Sciatic nerve (tissue), 2 donors: ENCODE data around the gene SNX13. TPM values are rescaled to one million over a fixed set of nuclear protein-coding genes. Genes with fewer than 3 reads are reported as not detected.

Experiments used
- ATAC-seq: fragments of 200-7000 bp; cut with Tn5 transposase; one replicate; pipeline ENCODE4 v1.9.1; 2020; ENCODE audit warnings: mild to moderate bottlenecking, moderate library complexity
- DNase-seq: peaks from one replicate; pipeline ENCODE4 v3.0.0-alpha.2; 2020; ENCODE audit warnings: low spot score
- intact Hi-C: fragments of 100-400 bp; cut with DNase I; formaldehyde crosslinking; loops from one replicate; pipeline ENCODE4 v1.14.2; 2022
- total RNA-seq: library from RNA; stranded (reverse); fragmentation: NEBNext Ultra II Directional; extraction: Animal tissue kit (Norgen Biotek cat#: 25700); gene quantifications from one replicate; pipeline ENCODE4 v1.2.1, GENCODE V29; 2021
- donor health status: DM: no; HTN: no; CAD: no.
- donor health status: DM: no; HTN: no; CAD: no.

Gene SNX13
- total RNA-seq, 1 donor from 2014 or later, result 65.4 TPM

DNA sequence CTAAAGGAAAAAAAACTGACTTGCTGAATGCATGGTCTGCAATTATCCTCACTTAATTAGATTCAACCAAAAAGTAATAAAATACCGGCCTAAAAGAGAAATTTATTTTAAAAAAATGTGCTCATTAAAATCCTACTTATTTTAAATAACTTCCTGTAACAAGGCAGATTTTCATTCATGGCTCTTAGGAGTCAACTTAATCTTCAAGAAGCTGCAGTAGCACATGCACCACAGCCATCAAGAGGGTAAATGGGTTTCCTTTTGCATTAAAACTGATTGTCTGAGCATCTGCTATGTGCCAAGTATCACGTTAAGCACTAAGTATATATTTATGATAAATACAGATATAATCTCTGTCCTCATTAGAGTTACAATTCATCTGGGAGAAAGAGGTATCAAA lies 69.9 kb downstream of the SNX13 start:
- ATAC-seq, result no peak
- DNase-seq, result no peak
- intact Hi-C loops, result loop anchor here (5.0 kb wide), 1 partner anchor 33 kb away; no protein-coding TSS in a partner anchor

DNA sequence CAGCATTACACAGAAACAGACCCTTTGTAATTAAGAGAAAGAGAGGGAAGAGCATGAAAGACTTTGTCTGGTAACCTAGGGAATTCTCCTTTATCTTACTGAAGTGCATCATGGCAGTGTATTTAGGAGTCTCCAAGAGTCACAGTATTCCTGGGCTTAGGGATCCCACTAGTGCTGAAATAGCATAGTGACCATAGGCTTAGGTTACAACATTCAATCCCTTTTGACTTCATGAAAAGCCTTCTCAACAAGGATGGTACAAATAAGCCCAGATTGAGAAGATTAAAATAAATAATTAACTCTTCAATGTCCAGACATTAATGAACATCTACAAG lies 76.5 kb downstream of the SNX13 start:
- no peak for ATAC-seq
- DNase-seq, result no peak
- intact Hi-C loops, result no loop called here

DNA sequence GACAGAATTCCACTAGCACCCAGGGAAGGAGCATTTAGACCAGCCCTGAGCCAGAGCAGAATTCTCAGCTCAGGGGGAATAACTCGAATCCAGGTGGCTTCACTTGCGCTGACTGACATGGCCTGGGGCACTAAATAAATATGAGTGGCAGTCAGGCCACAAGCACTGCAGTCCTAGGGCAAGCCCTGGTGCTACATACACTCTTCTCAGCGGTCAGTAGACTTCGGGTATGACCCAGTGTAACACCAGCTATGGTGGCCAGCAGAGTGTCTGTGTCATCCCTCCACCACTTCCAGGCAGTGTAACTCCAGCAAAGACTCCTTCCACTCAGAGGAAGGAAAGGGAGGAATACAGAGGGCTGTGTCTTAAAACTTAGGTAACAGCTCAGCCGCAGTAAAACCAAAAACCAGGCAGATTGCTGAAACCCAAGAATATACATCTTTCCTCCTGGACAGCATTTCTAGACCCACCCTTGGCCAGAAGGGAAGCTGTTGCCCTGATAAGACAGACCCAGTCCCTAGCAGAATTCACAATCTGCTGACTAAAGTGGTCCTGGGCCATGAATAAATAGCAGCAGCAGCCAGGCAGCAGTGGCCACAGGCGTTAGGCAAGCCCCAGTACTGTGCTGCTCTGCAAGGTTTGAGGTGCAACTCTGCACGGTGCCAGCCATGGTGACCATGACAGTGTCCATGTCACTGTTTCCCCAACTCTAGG lies 77.0 kb downstream of the SNX13 start:
- no peak for ATAC-seq
- intact Hi-C loops, result no loop called here
- DNase-seq, result no peak

DNA sequence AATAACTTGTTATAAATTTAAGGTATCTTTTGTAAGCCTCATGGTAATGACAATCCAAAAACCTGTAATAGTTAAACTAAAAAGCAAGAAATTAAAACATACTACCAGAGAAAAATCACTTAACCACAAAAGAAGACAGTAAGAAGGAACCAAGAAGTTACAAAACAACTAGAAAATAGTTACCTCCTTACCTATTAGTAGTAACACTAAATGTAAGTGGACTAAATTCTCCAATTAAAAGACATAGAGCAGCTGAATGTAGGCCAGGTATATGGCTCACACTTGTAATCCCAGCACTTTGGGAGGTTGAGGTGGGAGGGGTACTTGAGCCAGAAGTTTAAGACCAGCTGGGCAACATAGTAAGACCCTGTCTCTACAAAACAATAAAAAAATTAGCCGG lies 84.0 kb downstream of the SNX13 start:
- intact Hi-C loops, result no loop called here

DNA sequence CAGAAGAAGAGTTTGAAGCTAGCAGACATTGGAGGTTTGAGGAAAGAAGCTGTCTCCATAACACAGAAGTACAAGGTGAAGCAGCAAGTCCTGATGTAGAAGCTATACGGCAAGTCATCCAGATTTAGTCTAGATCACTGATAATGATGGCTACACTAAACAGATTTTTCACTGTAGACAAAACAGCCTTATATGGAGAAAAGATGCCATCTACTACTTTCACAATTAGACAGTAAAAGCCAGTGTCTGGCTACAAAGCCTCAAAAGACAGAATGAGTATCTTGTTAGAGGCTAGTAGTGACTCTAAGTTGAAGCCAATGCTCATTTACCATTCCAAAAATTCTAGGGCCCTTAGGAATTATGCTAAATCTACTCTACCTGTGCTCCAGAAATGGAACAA lies 85.1 kb downstream of the SNX13 start:
- intact Hi-C loops, result no loop called here
- ATAC-seq (no peak), DNase-seq (no peak)

More for the DNA sequence above, 84.0 kb downstream of the SNX13 start:
- ATAC-seq (no peak), DNase-seq (no peak)

DNA sequence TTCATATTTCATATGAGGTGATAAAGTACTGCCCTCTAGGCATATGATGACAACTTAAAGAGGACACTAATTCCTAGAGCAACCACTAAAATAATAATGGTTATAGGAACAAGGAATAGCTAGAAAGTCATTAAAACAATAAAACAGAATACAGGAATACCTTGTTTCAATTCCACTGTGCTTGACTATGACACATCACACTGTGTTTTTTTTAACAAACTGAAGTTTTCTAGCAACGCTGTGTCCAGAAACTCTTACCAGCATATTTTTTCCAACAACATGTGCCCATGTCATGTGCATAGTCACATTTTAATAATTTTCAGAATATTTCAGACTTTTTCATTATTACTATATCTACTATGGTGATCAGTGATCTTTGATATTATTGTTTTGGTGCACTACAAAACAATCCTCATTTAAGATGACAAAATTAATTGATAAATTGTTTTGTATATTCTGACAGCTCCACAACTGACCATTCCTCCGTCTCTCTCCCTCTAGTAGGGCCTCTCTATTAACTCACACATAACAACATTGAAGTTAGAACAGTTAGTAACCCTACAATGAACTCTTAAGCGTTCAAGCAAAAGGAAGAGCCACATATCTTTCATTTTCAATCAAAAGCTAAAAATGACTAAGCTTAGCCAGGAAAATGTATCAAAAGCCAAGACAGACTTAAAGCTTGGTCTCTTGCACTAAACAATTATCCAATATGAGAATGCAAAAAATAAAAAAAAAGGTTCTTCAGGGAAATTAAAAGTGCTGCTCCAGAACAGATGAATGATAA lies 85.8 kb downstream of the SNX13 start:
- DNase-seq, result no peak
- ATAC-seq, result no peak
- intact Hi-C loops, result no loop called here

DNA sequence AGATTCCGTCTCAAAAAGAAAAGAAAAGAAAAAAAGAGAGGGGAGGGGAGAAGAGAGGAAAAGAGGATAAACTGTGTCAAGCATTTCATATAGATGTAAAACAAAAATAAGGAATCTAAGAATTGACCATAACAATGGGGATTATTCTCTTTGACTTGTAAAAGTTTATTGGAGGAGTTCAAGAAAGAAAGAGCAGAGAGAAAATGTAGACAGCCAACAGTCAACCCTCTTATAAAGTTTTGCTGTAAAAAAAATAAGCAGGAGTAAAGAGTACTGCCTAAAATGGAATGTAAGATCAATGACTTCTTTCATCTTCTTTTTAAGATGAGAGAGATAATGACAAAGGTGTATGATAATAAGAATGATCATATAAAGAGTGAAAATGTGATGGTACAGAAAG lies 87.9 kb downstream of the SNX13 start:
- ATAC-seq, result no peak
- no peak for DNase-seq
- intact Hi-C loops, result no loop called here

DNA sequence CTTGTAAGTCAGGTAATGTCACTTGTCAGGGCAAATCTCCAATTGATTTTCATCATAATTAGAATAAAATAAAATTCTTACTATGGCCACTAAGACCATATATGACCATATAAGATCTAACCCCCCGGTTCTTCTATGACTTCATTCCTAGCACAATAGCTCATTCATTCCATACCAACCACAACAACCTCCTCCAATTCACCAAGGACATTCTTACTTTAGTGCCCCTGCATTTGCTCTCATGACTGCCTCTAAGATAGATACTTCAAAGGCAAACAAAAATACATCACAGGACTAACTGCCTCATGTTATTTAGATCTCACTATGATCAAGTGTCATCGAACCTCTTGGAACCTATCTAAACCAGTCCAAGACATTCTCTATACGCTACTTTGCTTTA lies 90.8 kb downstream of the SNX13 start:
- intact Hi-C loops, result no loop called here
- ATAC-seq (no peak), DNase-seq (no peak)

DNA sequence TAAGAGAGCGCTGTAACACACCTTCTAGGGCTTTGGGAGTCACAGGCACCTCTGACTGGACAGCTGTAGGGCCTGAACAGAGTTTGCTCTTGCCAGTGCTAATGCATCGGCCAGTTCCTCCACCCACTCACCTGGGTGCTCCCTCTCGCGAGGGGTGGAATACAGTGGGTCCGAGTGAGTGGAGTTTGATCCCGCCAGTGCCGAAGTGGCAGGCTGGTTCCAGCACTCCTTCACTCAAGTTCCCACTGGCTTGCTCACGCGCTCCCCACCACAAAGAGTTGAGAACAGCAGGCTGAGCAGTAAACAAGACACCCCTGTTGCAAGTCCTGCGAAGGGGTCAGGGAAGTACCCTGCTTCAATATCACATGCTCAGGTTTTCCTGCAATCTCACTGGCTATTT lies 91.8 kb downstream of the SNX13 start:
- no peak for ATAC-seq
- intact Hi-C loops, result no loop called here
- no peak for DNase-seq

DNA sequence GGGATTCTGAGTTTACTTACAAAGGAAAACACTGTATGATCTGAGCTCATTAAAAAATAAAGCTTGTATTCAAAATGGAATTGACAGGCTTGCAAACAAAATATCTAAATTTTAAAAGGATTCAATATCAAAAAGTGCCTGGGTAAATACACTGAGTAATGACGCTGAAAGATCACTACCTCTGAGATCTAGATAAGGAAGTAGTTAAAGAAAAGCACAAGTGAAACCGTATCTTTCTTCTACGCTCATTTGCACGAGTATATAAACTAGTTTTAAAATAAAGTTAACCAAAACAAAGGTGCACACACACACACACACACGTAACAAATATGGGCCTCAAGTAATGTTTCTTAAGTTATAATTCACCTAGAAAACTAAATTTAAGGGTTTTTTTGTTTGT lies 93.4 kb downstream of the SNX13 start:
- DNase-seq, result no peak
- no peak for ATAC-seq
- intact Hi-C loops, result no loop called here

DNA sequence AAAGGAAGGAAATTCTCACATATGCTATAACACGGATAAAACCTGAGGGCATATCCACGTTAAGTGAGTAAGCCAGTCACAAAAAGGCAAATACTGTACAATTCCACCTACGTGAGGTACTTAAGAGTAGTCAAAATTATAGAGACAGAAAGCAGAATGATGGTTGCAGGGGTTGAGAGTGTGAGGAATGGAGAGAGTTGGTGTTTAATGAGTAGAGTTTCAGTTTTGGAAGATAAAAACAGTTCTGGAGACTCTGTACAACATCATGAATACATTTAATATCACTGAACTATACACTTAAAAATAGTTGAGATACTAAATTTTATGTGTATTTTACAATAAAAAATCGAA lies 95.1 kb downstream of the SNX13 start:
- intact Hi-C loops, result no loop called here
- DNase-seq, result no peak
- no peak for ATAC-seq

DNA sequence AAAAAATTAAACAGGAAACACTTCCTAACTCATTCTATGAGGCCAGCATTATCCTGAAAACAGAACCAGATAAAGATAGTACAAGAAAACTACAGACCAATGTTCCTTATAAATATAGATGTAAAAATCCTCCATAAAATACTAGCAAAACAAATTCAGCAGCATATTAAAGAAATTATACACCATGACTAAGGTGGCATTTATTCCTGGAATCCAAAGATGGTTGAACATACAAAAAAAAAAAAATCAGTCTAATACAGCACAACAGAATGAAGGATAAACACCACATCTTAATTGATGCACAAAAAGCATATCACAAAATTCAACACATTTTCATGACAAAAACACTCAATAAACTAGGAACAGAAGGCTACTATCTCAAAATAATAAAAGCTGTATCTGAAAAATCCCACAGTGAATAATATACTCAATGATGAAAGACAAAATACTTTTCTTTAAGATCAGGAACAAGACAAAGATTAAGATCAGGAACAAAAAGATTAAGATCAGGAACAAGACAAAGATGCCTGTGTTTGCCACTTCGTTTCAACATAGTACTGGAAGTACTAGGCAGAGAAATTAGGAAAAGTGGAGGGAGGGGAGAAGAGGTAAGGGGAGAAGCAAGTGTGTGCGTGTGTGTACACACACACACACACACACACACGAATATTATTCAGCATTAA lies 95.6 kb downstream of the SNX13 start:
- ATAC-seq, result no peak
- no peak for DNase-seq
- intact Hi-C loops, result no loop called here

DNA sequence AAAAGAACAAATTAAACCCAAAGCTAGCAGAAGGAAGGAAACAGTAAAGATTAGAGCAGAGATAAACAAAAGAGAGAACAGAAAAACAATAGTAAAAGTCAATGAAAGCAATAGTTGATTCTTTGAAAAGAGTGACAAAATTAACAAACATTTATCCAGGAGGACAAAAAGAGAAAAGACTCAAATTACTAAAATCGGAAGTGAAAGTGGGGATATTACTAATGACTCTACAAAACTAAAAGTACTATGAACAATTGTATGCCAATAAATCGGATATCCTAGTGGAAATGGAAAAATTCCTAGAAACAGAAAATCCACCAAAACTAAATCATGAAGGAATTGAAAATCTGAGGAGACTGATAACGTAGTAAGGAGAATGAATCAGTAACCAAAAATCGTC lies 96.3 kb downstream of the SNX13 start:
- DNase-seq, result no peak
- ATAC-seq, result no peak
- intact Hi-C loops, result no loop called here

DNA sequence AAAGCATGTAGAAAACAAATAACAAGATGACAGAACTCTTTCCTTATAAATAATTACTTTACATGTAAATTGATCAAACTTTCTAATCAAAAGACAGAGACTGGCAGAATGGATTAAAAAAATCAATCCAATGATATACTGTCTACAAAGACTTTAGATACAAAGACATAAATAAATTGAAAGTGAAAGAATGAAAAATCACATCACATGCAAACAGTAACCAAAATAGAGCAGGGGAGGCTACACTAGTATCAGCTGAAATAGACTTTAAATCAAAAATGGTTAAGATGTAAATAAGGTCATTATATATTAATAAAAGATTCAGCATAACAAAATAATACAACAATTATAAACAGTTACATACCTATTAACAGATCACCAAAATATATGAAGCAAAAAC lies 97.3 kb downstream of the SNX13 start:
- intact Hi-C loops, result no loop called here
- DNase-seq (no peak), ATAC-seq (no peak)

DNA sequence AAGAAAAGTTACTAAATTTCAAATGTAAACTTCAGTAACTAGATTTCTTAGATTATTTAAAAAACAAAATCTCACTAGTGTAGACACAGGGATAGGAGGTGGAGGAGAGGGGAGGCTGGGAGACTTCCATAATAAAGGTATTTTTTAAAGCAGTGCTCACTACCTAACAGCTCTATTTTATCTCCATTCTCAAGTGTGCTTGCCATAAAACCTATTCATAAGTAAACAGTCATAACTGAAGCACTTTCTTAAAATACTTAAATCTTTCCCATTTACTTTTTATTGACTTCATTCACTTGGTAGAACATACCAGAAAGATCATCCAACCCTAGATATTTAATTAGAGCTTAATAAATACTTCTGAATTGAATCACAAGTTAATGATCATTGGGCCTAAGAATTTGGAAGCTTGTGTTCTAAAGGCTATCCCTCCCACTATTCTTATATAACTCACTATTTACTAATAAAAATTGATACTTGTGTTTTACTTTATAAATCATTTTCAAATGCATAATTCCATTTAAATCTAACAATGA lies 107.4 kb downstream of the SNX13 start:
- intact Hi-C loops, result no loop called here

DNA sequence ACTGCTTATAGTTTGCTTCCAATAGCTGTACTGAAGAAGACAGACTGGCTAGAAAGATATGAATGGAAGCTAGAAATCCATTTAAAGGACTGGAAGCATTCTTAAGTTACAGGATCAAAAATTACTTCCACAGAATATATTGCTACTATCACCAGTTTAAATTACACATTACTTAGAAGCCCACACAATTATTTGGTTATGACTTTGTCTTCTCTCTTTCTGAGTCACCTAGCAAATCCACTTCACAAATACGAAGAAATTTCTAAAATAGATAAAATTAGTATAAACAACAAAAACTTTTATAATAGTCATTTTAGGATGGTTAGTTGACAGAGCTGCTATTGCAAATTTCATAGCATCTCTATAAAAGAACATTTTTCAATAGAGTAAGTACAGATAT lies 108.1 kb downstream of the SNX13 start:
- no peak for DNase-seq
- no peak for ATAC-seq
- intact Hi-C loops, result no loop called here

More for the DNA sequence above, 107.4 kb downstream of the SNX13 start:
- DNase-seq (no peak), ATAC-seq (no peak)

DNA sequence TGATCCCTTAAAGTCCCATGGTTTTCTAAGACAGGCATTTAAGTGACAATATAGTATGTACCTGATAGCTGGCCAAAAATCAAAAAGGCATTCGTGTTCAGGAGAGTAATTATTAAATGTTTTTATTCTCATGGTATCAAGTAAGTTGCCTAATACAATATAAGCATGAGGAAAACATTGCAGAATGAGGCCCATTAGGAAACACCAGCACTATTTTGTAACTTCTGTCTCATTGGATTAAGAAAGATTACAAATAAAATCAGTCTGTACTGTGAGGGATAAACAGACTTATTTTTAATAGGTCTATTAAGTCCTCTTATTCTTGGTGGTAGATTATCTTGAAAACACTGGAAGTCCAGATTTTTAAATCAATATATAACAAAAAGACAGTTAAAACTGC lies 110.1 kb downstream of the SNX13 start:
- ATAC-seq, result no peak
- intact Hi-C loops, result no loop called here
- DNase-seq, result no peak

DNA sequence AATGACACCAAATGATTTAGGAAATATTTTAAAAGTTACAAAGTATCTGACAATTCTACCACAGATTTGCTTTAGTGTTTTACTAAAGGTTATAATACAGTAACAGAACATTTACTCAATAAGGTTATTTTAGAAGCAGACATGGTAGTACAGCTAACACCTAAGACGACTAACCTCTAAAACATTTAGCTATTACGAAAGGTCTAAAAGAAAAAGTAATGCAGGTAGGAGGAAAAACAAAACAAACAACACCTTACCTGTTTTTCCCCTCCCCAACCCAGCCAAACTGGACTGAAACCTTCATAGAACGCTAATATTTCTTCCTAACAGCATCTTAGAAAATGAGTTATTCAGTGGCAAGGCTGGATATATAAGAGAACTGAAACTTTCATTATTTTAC lies 111.3 kb downstream of the SNX13 start:
- DNase-seq (no peak), ATAC-seq (no peak)
- intact Hi-C loops, result no loop called here

DNA sequence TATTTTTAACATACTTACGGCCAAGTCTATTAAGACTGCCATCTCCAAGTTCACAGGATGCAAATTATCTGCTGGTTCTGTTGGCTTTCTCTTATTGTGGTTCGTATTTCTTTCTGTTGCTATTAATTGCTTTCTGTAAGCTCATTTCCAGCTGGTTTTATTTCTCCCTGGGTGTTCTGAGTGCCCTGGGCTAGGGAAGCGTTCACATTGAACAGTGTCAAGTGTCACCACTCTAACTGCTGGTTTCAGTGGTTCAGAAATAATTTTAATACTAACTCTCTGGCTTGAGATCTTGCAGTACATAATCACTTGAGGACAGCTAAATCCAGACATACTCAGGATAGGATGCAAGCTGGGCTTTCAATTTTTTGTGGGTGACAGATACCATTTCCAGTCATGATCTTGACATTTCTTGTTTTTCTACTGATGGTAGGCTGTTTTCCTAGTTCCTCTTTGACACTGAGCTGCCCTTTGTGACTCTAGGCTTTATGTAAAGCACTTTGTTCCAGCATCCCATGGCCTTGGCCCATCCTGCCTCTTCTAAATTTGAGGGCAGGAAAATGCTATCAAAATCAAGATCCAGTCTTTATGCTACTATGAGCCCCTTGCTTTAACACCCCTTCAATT lies 117.6 kb downstream of the SNX13 start:
- no peak for ATAC-seq
- DNase-seq, result no peak
- intact Hi-C loops, result no loop called here

DNA sequence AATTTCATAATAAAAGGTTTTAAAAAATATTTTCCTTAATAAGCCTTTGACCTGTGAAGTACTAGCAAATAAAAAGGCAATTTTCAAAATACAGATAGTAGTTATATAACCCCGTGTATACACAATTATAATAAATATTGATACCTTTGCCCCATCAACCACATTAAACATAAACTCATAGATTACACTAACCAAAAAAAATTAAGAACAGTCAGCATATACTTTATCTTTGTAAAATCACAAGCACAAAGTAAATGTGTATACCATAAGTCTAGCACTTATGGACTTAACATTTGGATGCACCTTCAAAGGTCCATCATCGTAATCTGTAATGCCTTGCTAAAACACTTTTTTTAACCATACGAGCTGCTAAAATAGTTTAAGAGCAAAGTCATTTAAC lies 123.4 kb downstream of the SNX13 start:
- DNase-seq (no peak), ATAC-seq (no peak)
- intact Hi-C loops, result no loop called here
